Measurements from ENCODE around the gene ECI2.
A peak's percentile ranks its signal among the peaks of the same experiment; 100 is the strongest.

The ECI2 gene

DNA sequence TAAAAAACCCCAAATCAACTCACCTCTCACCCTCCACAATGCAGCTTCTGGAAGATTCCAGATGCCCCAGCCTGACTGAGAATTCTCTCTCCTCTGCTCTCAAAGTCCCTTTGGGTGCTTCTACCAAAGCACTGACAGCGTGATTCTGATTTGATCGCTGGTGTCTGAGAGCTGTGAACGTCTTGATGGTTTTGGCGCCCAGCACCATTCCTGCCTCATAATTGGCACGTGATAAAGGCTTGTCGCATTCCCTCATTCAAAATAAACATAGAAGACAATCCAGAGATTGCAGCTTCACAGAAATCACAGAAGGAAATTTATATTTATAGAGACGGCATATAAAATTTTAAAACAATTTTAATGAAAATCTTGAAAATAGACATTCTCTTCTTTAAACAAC lies 24.1 kb upstream of the ECI2 start:
- Histone ChIP-seq H3K9me3 (no peaks in the 10 kb centered on the region), H3K4me3 (no peak overlapping the region), H3K27ac (no peak overlapping the region), H3K4me1 (peaks cover 0 to 7% (median 2%) of the 10 kb centered on the region in 4 donors), H3K27me3 (peaks cover 0 to 3% of the 10 kb centered on the region in 2 donors), H3K36me3 (no peaks in the 10 kb centered on the region)
- intact Hi-C loops (cut with DNase I; ENCODE audit: low total_unique reads), result no loop called here
- TF ChIP-seq, protein P1, sequence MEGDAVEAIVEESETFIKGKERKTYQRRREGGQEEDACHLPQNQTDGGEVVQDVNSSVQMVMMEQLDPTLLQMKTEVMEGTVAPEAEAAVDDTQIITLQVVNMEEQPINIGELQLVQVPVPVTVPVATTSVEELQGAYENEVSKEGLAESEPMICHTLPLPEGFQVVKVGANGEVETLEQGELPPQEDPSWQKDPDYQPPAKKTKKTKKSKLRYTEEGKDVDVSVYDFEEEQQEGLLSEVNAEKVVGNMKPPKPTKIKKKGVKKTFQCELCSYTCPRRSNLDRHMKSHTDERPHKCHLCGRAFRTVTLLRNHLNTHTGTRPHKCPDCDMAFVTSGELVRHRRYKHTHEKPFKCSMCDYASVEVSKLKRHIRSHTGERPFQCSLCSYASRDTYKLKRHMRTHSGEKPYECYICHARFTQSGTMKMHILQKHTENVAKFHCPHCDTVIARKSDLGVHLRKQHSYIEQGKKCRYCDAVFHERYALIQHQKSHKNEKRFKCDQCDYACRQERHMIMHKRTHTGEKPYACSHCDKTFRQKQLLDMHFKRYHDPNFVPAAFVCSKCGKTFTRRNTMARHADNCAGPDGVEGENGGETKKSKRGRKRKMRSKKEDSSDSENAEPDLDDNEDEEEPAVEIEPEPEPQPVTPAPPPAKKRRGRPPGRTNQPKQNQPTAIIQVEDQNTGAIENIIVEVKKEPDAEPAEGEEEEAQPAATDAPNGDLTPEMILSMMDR (IDR thresholded peaks at IDR 0.05), result no peak
- DNase-seq, result no peak

DNA sequence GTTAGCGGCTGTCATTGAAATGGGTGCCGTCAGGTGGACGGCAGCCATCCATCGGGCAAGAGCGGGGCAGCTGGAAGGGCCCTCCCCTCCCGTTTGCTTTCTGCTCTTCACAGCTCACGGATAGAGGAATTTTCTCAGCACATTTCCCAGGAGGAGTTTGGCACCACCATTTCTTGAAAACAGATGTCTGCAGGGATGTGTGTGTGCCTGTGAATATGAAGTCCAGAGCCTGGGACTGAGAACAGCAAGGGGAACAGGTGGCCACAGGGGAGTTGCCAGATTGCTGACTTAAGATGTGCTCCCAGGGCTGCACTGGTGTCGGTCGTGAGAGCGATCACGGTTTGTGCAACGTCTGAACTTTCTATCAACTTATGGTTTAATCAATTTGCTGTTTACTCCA lies 22.1 kb upstream of the ECI2 start:
- H3K4me3 ChIP-seq, result no peak overlapping the region
- H3K27ac ChIP-seq, result no peak overlapping the region
- no peaks in the 10 kb centered on the region for H3K9me3 ChIP-seq
- intact Hi-C loops (cut with DNase I; ENCODE audit: low total_unique reads), result loop anchor here (2.0 kb wide), 1 partner anchor 103 kb away; no protein-coding TSS in a partner anchor
- TF ChIP-seq, protein P1 (IDR thresholded peaks at IDR 0.05), result no peak
- peaks cover 0 to 3% of the 10 kb centered on the region in 2 donors for H3K27me3 ChIP-seq
- no peaks in the 10 kb centered on the region for H3K4me1 ChIP-seq
- no peaks in the 10 kb centered on the region for H3K36me3 ChIP-seq
- DNase-seq, result no peak

DNA sequence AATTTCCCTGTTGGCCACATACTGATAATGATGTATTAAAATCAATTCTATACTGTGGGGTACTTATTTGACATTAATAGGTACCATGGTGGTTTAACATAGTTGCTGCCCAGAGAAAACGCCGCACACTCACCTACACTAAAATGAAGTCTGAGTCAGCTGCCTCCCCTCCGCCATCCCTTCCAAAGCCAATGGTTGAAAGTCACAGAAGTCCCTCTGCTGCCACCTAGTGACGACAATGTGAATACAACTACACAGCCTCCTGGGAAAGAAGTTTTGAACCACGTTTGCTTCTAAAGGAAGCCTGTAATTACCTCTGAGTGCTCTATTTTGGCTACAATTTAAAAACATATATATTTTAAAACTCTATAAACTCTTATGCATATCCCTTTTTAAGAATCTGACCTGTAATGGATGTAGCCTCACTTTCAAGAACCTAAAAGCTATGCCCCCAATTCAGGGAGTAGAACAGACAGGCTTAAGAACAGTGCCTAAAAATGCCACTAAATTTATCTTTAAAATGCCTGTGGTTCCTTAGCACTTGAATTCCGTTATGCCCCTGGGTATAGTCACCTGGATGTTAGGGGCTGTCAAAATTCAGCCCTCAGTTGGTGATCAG lies 20.6 kb upstream of the ECI2 start:
- Histone ChIP-seq H3K27ac (no peak overlapping the region), H3K4me3 (no peak overlapping the region), H3K9me3 (no peaks in the 10 kb centered on the region), H3K36me3 (no peaks in the 10 kb centered on the region), H3K4me1 (no peaks in the 10 kb centered on the region), H3K27me3 (peaks cover 0 to 3% of the 10 kb centered on the region in 2 donors)
- peak; percentile 81 to 82 for DNase-seq
- TF ChIP-seq, protein P1 (IDR thresholded peaks at IDR 0.05), result peak; percentile 78 to 84
- intact Hi-C loops (cut with DNase I; ENCODE audit: low total_unique reads), result loop anchor here (2.0 kb wide), 1 partner anchor 101 kb away; no protein-coding TSS in a partner anchor

DNA sequence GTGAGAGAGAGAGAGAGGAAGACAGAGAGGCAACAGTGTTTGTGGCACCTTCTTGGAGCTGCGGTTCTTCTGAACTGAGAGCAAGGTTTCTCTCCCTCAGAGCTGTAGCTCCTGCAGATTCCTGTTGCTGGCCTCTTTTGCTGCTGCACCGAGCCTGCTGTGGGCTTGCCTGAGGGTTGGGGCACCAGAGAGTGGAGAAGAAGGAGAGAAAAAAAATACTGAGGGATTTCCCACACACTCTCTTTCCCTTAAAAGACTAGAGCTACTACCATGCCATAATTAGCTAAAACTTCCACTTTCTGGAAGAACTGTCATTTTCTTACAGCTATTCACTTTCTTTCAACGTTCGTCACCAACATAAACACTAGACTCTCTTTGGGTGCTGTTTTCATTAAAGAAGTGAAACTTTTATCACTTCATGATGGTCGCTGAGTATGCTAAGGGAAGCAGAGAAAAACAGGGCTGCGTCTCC lies 18.2 kb upstream of the ECI2 start:
- intact Hi-C loops (cut with DNase I; ENCODE audit: low total_unique reads), result no loop called here
- no peak overlapping the region for H3K27ac ChIP-seq

DNA sequence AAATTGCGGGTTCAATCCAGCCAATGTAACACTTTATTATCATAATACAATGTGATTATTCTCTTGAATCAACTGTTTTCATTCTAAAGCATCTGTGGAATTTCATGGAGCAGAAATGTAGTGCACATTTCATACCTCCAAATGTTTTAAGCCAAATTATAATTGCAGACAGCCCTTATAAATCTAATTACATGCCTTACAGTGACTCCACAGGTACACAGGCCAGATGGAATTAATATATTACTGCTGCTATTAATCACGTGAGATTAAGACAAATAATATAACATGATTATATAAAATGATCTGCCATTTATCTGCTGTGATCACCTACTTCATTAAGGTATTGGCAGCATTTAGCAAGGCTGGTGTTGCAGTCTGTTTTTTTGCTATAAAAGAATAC lies 9.7 kb upstream of the ECI2 start:
- no peak for DNase-seq
- Histone ChIP-seq H3K36me3 (no peaks in the 10 kb centered on the region), H3K27me3 (no peaks in the 10 kb centered on the region), H3K9me3 (no peaks in the 10 kb centered on the region), H3K27ac (no peak overlapping the region), H3K4me3 (no peak overlapping the region), H3K4me1 (no peaks in the 10 kb centered on the region)
- intact Hi-C loops (cut with DNase I; ENCODE audit: low total_unique reads), result no loop called here
- TF ChIP-seq, protein P1 (IDR thresholded peaks at IDR 0.05), result no peak

More for the DNA sequence above, 18.2 kb upstream of the ECI2 start:
- no peaks in the 10 kb centered on the region for H3K9me3 ChIP-seq
- TF ChIP-seq, protein P1 (IDR thresholded peaks at IDR 0.05), result no peak
- no peak for DNase-seq
- H3K4me3 ChIP-seq, result no peak overlapping the region
- peaks cover 0 to 3% of the 10 kb centered on the region in 2 donors for H3K27me3 ChIP-seq
- no peaks in the 10 kb centered on the region for H3K36me3 ChIP-seq
- H3K4me1 ChIP-seq, result no peaks in the 10 kb centered on the region

Data from tibial artery (tissue), 4 donors.